Measurements from ENCODE around the gene DNAH2.

The DNAH2 gene

DNA sequence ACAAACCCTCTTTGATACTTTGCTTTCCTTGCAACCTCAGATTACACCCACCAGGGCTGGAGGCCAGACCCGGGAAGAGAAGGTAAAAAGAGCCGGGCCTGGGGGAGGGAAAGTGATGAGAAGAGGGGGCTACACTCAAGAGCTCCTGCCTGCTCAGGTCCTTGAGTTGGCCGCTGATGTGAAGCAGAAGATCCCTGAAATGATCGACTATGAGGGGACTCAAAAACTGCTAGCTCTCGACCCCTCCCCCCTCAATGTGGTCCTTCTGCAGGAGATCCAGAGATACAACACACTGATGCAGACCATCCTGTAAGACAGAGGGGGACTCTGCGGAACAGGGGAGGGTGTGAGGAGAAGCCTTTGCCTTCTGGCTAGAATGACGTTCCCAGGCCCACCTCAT, 113.7 kb downstream of the DNAH2 start:
- H3K9me3 ChIP-seq (ENCODE audit: low read length) = no peaks in the 10 kb centered on the region
- H3K36me3 ChIP-seq (ENCODE audit: insufficient read depth, low read length) = no peaks in the 10 kb centered on the region
- H3K4me1 ChIP-seq (ENCODE audit: insufficient read depth, low read length) = peaks cover 5% of the 10 kb centered on the region
- H3K9ac ChIP-seq (ENCODE audit: low read length) = no peak overlapping the region
- H3K27ac ChIP-seq (ENCODE audit: low read depth, low read length) = no peak overlapping the region
- H3K4me3 ChIP-seq (ENCODE audit: low read depth in 1 of 2, low read length in 2 of 2) = no peak overlapping the region
- peaks cover 0 to 6% of the 10 kb centered on the region in 2 donors for H3K27me3 ChIP-seq (ENCODE audit: control insufficient read depth in 1 of 2, insufficient read depth in 2 of 2, low read length in 2 of 2)

GRCh38 chr17:7832431-7832830, 114.9 kb downstream of the DNAH2 start:
- Histone ChIP-seq H3K4me1 (ENCODE audit: insufficient read depth, low read length) (peaks cover 15% of the 10 kb centered on the region), H3K4me3 (ENCODE audit: low read depth in 1 of 2, low read length in 2 of 2) (no peak overlapping the region), H3K27me3 (ENCODE audit: control insufficient read depth in 1 of 2, insufficient read depth in 2 of 2, low read length in 2 of 2) (peaks cover 0 to 6% of the 10 kb centered on the region in 2 donors), H3K36me3 (ENCODE audit: insufficient read depth, low read length) (no peaks in the 10 kb centered on the region), H3K9me3 (ENCODE audit: low read length) (no peaks in the 10 kb centered on the region), H3K9ac (ENCODE audit: low read length) (no peak overlapping the region), H3K27ac (ENCODE audit: low read depth, low read length) (no peak overlapping the region)

DNA sequence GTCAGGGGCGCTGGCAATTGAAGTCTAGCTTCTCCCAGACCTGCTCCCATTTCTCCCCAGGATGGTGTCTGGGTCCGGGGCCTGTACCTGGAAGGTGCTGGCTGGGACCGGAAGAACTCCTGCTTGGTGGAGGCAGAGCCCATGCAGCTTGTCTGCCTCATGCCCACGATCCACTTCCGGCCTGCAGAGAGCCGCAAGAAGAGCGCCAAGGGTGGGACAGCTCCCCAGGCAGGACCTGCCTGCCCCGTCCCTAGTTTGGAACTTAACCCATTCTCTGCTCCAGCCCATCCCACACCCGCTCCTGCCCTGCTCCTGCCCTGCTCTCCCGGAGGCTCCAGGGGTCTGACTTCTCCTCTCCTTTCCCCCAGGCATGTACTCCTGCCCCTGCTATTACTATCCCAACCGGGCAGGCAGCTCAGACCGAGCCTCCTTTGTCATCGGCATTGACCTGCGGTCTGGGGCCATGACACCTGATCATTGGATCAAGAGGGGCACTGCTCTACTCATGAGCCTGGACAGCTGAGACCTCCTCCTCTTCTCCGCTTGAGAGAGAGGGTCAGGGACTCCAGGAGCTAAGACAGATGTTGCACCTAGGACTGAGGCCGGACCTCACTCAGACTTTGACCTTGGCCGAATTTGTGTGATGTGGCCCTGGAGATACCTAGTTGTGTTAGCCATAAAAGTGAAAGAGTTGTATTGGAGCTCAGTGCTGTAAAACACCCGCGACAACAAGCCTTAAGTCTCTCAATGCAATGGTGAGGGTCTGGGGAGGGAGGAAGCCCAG, 115.7 kb downstream of the DNAH2 start:
- peaks cover 0 to 6% of the 10 kb centered on the region in 2 donors for H3K27me3 ChIP-seq (ENCODE audit: control insufficient read depth in 1 of 2, insufficient read depth in 2 of 2, low read length in 2 of 2)
- peak overlapping the region in 1 of 2 donors; percentile 94 for H3K4me3 ChIP-seq (ENCODE audit: low read depth in 1 of 2, low read length in 2 of 2)
- H3K27ac ChIP-seq (ENCODE audit: low read depth, low read length) = peak overlapping the region; percentile 97
- H3K36me3 ChIP-seq (ENCODE audit: insufficient read depth, low read length) = no peaks in the 10 kb centered on the region
- no peaks in the 10 kb centered on the region for H3K9me3 ChIP-seq (ENCODE audit: low read length)
- H3K4me1 ChIP-seq (ENCODE audit: insufficient read depth, low read length) = peaks cover 20% of the 10 kb centered on the region
- no peak overlapping the region for H3K9ac ChIP-seq (ENCODE audit: low read length)

GRCh38 chr17:7833795-7834541, 116.4 kb downstream of the DNAH2 start, which contains the start of gene KDM6B:
Gene KDM6B (plus strand): TSS chr17:7834217. CDS start chr17:7845555, 11,338 bp downstream.
- Histone ChIP-seq H3K4me3 (ENCODE audit: low read depth in 1 of 2, low read length in 2 of 2) (peak within 1 kb of the TSS; percentile 92 to 94), H3K27ac (ENCODE audit: low read depth, low read length) (peak within 1 kb of the TSS; percentile 97), H3K36me3 (ENCODE audit: insufficient read depth, low read length) (no peaks in the 10 kb centered on the region), H3K4me1 (ENCODE audit: insufficient read depth, low read length) (peaks cover 27% of the 10 kb centered on the region), H3K9me3 (ENCODE audit: low read length) (no peaks in the 10 kb centered on the region), H3K27me3 (ENCODE audit: control insufficient read depth in 1 of 2, insufficient read depth in 2 of 2, low read length in 2 of 2) (peaks cover 0 to 6% of the 10 kb centered on the region in 2 donors), H3K9ac (ENCODE audit: low read length) (peak within 1 kb of the TSS; percentile 87)

DNA sequence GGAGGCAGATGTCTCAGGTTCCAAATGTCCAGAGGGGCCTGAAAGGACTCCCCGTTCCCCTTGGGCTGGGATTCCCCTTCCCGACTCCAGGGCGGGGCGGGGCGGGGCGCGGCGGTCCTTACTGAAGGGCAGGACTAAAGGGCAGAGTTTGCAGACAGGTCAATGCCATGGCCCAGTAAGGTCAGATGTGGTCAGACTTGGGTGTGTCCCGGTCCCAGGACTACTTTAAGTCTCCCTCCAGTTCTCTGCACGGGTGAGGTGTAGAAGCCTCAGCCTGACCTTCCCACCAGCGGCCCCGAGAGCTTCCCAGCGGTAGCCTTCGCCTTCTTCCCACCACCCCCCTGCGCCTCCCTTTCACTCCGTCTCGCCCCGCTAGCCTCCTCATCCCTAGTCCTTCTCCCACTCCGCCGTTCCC, 117.0 kb downstream of the DNAH2 start:
- Histone ChIP-seq H3K36me3 (ENCODE audit: insufficient read depth, low read length) (no peaks in the 10 kb centered on the region), H3K4me3 (ENCODE audit: low read depth in 1 of 2, low read length in 2 of 2) (peak overlapping the region; percentile 92 to 94), H3K9ac (ENCODE audit: low read length) (peak overlapping the region; percentile 87), H3K9me3 (ENCODE audit: low read length) (no peaks in the 10 kb centered on the region), H3K27me3 (ENCODE audit: control insufficient read depth in 1 of 2, insufficient read depth in 2 of 2, low read length in 2 of 2) (peaks cover 0 to 6% of the 10 kb centered on the region in 2 donors), H3K27ac (ENCODE audit: low read depth, low read length) (peak overlapping the region; percentile 97), H3K4me1 (ENCODE audit: insufficient read depth, low read length) (peaks cover 33% of the 10 kb centered on the region)

DNA sequence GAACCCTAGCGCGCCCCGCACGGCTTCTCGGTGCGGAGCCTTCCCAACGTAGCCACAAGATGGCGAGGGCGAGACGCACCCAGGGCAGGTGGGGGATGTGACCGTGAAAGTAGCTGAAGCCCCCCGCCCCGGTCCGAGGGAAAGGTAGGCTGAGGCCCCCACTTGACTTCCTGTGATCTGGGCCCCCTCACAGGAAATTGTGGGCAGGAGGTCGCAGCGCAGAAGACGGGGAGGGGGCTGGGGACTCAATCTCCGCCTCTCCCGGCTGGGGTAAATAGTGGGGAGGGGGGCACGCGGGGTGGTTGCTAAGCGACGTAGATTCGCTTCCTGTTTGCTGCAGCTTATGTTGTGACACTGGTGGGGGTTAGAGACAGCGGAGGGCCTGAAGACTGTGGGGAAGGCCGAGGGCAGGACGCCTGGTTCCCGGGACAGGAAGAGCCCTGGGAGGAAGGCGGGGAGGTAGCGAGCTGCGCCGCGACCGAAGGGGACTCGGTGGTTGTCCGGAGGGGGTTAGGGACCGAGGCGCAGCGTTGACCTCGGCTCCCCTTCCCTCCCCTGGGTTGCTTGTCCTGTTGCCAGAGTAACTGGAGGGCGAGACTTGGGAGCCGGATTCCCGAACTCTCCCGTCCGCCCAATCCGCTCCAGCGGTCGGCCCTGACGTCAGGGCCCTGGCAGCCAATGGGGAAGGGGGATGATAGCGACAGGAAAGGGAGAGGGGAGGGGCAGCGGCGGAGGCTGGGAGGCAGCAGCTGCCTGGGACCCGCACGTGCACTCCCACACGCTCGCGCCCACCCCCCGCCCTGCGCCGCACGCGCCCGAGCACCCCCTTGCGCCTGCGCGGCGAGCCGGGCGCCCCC, 117.6 kb downstream of the DNAH2 start:
- peak overlapping the region; percentile 97 for H3K27ac ChIP-seq (ENCODE audit: low read depth, low read length)
- H3K4me1 ChIP-seq (ENCODE audit: insufficient read depth, low read length) = peaks cover 36% of the 10 kb centered on the region
- H3K9ac ChIP-seq (ENCODE audit: low read length) = peak overlapping the region; percentile 87
- H3K9me3 ChIP-seq (ENCODE audit: low read length) = no peaks in the 10 kb centered on the region
- peaks cover 0 to 4% of the 10 kb centered on the region in 2 donors for H3K27me3 ChIP-seq (ENCODE audit: control insufficient read depth in 1 of 2, insufficient read depth in 2 of 2, low read length in 2 of 2)
- H3K4me3 ChIP-seq (ENCODE audit: low read depth in 1 of 2, low read length in 2 of 2) = peak overlapping the region; percentile 92 to 94
- peaks cover 4% of the 10 kb centered on the region for H3K36me3 ChIP-seq (ENCODE audit: insufficient read depth, low read length)

- Histone ChIP-seq H3K9ac (ENCODE audit: low read length) (peak overlapping the region; percentile 68), H3K4me1 (ENCODE audit: insufficient read depth, low read length) (peaks cover 45% of the 10 kb centered on the region), H3K9me3 (ENCODE audit: low read length) (no peaks in the 10 kb centered on the region), H3K27me3 (ENCODE audit: control insufficient read depth in 1 of 2, insufficient read depth in 2 of 2, low read length in 2 of 2) (no peaks in the 10 kb centered on the region), H3K4me3 (ENCODE audit: low read depth in 1 of 2, low read length in 2 of 2) (peak overlapping the region; percentile 92 to 94), H3K36me3 (ENCODE audit: insufficient read depth, low read length) (peaks cover 8% of the 10 kb centered on the region), H3K27ac (ENCODE audit: low read depth, low read length) (peak overlapping the region; percentile 97)
Measured at GRCh38 chr17:7835814-7836595, 118.5 kb downstream of the DNAH2 start.

GRCh38 chr17:7836596-7837407, 119.3 kb downstream of the DNAH2 start:
- Histone ChIP-seq H3K4me3 (ENCODE audit: low read depth in 1 of 2, low read length in 2 of 2) (peak overlapping the region; percentile 92 to 94), H3K4me1 (ENCODE audit: insufficient read depth, low read length) (peaks cover 50% of the 10 kb centered on the region), H3K9ac (ENCODE audit: low read length) (peak overlapping the region; percentile 68), H3K9me3 (ENCODE audit: low read length) (no peaks in the 10 kb centered on the region), H3K27me3 (ENCODE audit: control insufficient read depth in 1 of 2, insufficient read depth in 2 of 2, low read length in 2 of 2) (no peaks in the 10 kb centered on the region), H3K27ac (ENCODE audit: low read depth, low read length) (peak overlapping the region; percentile 97), H3K36me3 (ENCODE audit: insufficient read depth, low read length) (peaks cover 8% of the 10 kb centered on the region)

DNA sequence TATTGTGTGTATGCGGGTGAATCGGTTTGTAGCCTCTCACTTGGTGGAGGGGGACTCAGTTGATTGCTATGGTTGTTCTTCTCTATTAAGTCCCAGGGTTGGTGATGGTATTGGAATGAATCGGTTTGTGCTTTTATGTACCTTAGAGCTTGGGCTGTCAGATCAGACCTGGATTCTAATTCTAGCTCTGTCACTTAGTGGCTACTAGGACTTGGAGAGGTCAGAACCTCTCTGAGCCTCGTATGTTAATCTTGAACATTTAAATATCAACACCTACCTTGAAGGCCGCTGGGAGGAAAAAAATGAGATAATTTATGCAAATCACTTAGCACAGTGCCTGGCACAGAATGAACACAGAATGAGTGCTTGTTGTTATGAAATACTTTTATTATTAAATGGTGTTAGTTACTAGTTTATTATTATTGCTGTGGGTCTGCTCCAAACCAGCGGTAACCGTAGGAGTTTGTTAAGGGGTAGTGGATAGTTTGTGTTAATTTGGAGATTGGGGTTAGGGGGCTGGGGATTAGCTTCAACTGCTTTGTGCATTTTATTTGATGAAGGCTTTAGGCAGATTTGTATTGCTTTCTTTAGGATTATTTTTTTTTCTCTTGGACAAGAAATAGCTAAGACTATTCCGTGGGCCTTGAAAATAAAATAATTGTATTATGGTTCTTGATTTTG, 120.0 kb downstream of the DNAH2 start:
- peak overlapping the region; percentile 50 for H3K9ac ChIP-seq (ENCODE audit: low read length)
- no peaks in the 10 kb centered on the region for H3K9me3 ChIP-seq (ENCODE audit: low read length)
- peaks cover 50% of the 10 kb centered on the region for H3K4me1 ChIP-seq (ENCODE audit: insufficient read depth, low read length)
- peak overlapping the region in 1 of 2 donors; percentile 94 for H3K4me3 ChIP-seq (ENCODE audit: low read depth in 1 of 2, low read length in 2 of 2)
- peaks cover 8% of the 10 kb centered on the region for H3K36me3 ChIP-seq (ENCODE audit: insufficient read depth, low read length)
- peak overlapping the region; percentile 97 for H3K27ac ChIP-seq (ENCODE audit: low read depth, low read length)
- no peaks in the 10 kb centered on the region for H3K27me3 ChIP-seq (ENCODE audit: control insufficient read depth in 1 of 2, insufficient read depth in 2 of 2, low read length in 2 of 2)
